Calu3 (cell line): ENCODE data around the gene NHLH2. TPM values are rescaled to one million over a fixed set of nuclear protein-coding genes. Genes with fewer than 3 reads are reported as not detected.

Source experiments
- Bru-seq: library from RNA; stranded (reverse); fragments of 400-500 nt; gene quantifications from one replicate; lab custom pipeline; 2021; lab: Mats Ljungman, UMichigan
- BruChase-seq, 2 experiments: library from RNA; stranded (reverse); fragments of 400-500 nt; gene quantifications; one replicate each; lab custom pipeline; 2021; lab: Mats Ljungman, UMichigan
- BruUV-seq: library from RNA; stranded (reverse); fragments of 400-500 nt; replicated peaks from 2 replicates; lab custom pipeline; 2021; lab: Mats Ljungman, UMichigan
- CTCF ChIA-PET: fragments of 300-600 bp; sonication (Branson Sonifier 250); formaldehyde crosslinking; loops from one replicate; lab custom pipeline; 2022; ENCODE audit warnings: antibody characterized with exemption; lab: Charles Lee
- DNase-seq: peaks from one replicate; pipeline ENCODE4 v3.0.0; 2022
- H3K27ac Mint-ChIP-seq: one replicate; pipeline ENCODE4 v1.8.0; 2022; ENCODE audit warnings: mixed read lengths; ENCODE audit not compliant: unreplicated experiment
- H3K27me3 Mint-ChIP-seq: one replicate; pipeline ENCODE4 v1.8.0; 2022; ENCODE audit warnings: mixed read lengths; ENCODE audit not compliant: unreplicated experiment
- H3K36me3 Mint-ChIP-seq: one replicate; pipeline ENCODE4 v1.8.0; 2022; ENCODE audit warnings: mild to moderate bottlenecking, moderate library complexity, mixed read lengths; ENCODE audit not compliant: insufficient read depth, unreplicated experiment
- H3K4me1 Mint-ChIP-seq: one replicate; pipeline ENCODE4 v1.8.0; 2022; ENCODE audit warnings: mild to moderate bottlenecking, low read depth, mixed read lengths; ENCODE audit not compliant: unreplicated experiment
- H3K4me3 Mint-ChIP-seq: one replicate; pipeline ENCODE4 v1.8.0; 2022; ENCODE audit warnings: mild to moderate bottlenecking, low read depth, moderate library complexity, mixed read lengths; ENCODE audit not compliant: unreplicated experiment
- H3K9me3 Mint-ChIP-seq: one replicate; pipeline ENCODE4 v1.8.0; 2022; ENCODE audit warnings: low read depth, mixed read lengths; ENCODE audit not compliant: unreplicated experiment
- CTCF ChIP-seq: fragments of 200-600 bp; IDR thresholded peaks from one replicate; pipeline ENCODE4 v1.8.0; 2022; ENCODE audit warnings: antibody characterized with exemption; ENCODE audit not compliant: unreplicated experiment
- intact Hi-C: fragments of 100-400 bp; cut with micrococcal nuclease; formaldehyde crosslinking; loops from one replicate; pipeline ENCODE4 v1.10.0; 2022; ENCODE audit not compliant: unreplicated experiment
- long read RNA-seq: library from polyadenylated mRNA; stranded (forward); transcript quantifications from one replicate; pipeline ENCODE4 v2.0.0, GENCODE V29; 2022
- total RNA-seq: library from RNA; stranded (reverse); gene quantifications from 2 replicates; pipeline ENCODE4 v1.2.3, GENCODE V29; 2022

Gene NHLH2
- total RNA-seq (not detected in 2 replicates), Bru-seq, nascent RNA (not detected), BruChase-seq, experiment 1, labeled RNA remaining after a 6-hour chase (not detected), BruChase-seq, experiment 2, labeled RNA remaining after a 2-hour chase (not detected)
- long read RNA-seq = 0 reads

DNA sequence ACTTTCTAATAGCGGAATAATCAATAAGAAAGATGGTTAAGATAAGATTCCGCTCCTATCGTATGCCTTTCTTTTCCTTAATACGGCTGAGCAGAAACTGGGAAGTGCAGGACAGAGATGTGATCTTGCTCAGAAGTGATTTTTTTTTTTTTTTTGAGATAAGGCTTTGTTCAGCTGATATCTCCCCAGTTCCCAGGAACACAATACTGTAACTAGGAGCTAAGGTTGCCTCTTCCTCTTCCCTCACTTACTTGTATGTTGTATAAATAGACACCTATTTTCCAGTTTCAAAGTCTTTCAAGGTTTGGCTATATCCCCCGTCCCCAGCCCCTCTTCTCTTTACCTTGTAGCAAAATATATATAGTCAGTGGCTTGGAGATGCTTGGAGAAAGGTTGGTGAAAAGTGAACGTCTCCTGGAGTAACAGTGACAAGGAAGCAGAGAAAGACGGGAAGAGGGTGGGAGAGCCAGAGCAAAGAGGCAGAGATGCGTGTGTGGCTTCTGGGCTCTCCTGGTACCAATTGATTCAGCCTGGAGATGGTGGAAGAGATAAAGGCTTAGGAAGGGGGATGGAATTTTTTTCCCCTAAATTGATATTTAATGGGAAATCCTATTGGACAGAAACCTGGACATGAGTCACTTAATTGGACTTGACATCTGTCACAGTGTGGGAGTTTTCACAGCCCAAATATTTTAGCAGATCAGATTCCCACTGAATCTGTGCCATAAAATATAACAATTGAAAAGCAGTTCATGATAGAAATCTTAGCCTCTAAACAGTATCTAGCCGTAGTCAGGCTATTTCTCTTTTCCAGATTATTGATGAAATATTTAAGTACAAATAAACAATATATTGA, at the start of gene NHLH2:
NHLH2 (minus strand) TSS at position 522 of the 856 bp plus-strand sequence. CDS start 2,754 bp downstream, outside the sequence.
- Mint-ChIP-seq H3K36me3 (peaks cover 6% of the 10 kb centered on the region), H3K4me3 (no peak within 1 kb of the TSS), H3K27me3 (peaks cover 56% of the 10 kb centered on the region), H3K27ac (no peak within 1 kb of the TSS), H3K4me1 (no peaks in the 10 kb centered on the region), H3K9me3 (no peaks in the 10 kb centered on the region)
- CTCF ChIA-PET = no interaction called here
- no TSS peak for BruUV-seq
- no peak for DNase-seq
- no peak for TF ChIP-seq CTCF
- intact Hi-C loops = no loop called here

DNA sequence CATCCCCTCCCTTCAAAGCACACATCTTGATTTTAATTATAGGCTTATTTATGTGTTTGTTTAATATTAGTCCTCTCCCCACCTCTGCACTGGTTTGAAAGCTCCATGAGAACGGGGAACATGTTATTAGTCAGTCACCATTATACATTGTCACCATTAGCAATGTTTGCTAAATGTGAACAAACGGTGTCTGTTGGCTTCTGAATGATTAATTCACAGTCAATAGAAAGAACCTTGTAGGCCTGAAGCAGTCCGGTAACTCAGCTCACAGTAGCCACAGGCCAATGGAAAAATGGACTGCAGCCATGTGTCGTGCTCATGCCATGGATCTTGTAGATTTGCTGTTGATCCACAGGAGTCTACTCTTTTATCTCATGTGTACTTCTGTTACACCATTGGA, 49.7 kb upstream of the NHLH2 start:
- Mint-ChIP-seq H3K36me3 (no peaks in the 10 kb centered on the region), H3K4me3 (no peak overlapping the region), H3K9me3 (no peaks in the 10 kb centered on the region), H3K27me3 (no peaks in the 10 kb centered on the region), H3K27ac (no peak overlapping the region), H3K4me1 (no peaks in the 10 kb centered on the region)
- CTCF ChIA-PET = no interaction called here
- no peak for TF ChIP-seq CTCF
- DNase-seq = no peak
- no TSS peak for BruUV-seq
- intact Hi-C loops = no loop called here

GRCh38 chr1:115888976-115889375, 48.0 kb upstream of the NHLH2 start:
- BruUV-seq = no TSS peak
- no peak for DNase-seq
- no peak overlapping the region for H3K27ac Mint-ChIP-seq
- no peaks in the 10 kb centered on the region for H3K4me1 Mint-ChIP-seq
- no peaks in the 10 kb centered on the region for H3K9me3 Mint-ChIP-seq
- H3K4me3 Mint-ChIP-seq = no peak overlapping the region
- CTCF ChIA-PET = no interaction called here
- no peaks in the 10 kb centered on the region for H3K36me3 Mint-ChIP-seq
- no peak for TF ChIP-seq CTCF
- no peaks in the 10 kb centered on the region for H3K27me3 Mint-ChIP-seq
- intact Hi-C loops = no loop called here

DNA sequence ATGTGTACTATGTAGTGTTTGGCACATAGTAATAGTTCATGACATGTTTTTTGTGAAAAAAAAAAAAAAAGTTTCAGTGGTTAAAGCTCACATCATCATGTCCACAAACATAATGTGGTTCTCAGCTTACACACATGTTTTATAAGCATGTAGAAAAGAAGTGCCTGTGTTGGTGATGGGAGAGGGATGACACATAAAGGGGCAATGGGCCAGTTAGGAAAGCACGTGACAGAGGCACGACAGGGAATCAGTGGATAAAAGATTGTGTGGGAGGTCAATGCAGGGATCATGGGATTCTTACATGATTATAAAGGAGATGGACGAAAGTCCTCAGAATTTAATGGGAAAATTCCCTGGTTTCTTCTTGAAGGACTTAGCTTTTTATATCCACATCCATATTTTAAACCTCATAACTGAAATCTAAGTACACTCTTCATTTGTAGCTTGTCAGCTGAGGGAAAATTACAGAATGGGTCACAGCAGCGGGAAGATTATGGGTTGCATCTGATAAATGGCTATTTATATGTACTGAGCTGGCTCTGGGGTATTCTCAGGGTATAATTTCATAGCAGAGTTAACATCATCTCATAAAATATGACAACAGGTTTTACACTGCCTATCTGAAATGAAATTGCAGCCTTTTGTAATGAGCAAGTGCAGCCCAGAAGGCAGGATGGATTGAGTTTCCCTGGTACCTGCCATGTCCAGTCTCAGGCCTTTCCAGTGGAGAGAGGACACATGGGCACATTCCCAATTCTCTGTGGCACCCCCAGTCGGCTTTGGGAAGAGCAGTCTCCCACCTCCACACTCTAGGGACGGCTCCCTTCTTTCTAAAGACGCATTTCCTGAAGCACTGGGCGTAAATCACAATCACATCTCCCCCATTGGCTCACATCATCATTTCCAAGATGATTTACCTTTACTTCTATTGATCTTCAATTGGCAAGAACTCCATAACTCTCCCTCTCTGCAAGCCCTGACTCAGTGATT, 42.3 kb upstream of the NHLH2 start:
- Mint-ChIP-seq H3K27me3 (peaks cover 37% of the 10 kb centered on the region), H3K36me3 (no peaks in the 10 kb centered on the region), H3K27ac (no peak overlapping the region), H3K9me3 (no peaks in the 10 kb centered on the region), H3K4me1 (no peaks in the 10 kb centered on the region), H3K4me3 (no peak overlapping the region)
- intact Hi-C loops = no loop called here
- CTCF ChIA-PET = interaction anchor here (0.9 kb wide), 1 partner anchor 46 kb away, joined by 5 read pairs; no protein-coding TSS in a partner anchor
- no peak for TF ChIP-seq CTCF
- no peak for DNase-seq
- no TSS peak for BruUV-seq
